PC-3 (cell line): Measurements from ENCODE around the gene CIITA. TPM values are rescaled to one million over a fixed set of nuclear protein-coding genes. Genes with fewer than 3 reads are reported as not detected.

Source experiments
- ATAC-seq: fragments of 200-7000 bp; cut with Tn5 transposase; 2 replicates; pipeline ENCODE4 v1.9.1; 2020; ENCODE audit warnings: mild to moderate bottlenecking, moderate library complexity
- BruUV-seq: library from RNA; stranded (reverse); fragments of 400-500 nt; replicated peaks from 2 replicates; lab custom pipeline; 2021; lab: Mats Ljungman, UMichigan
- CTCF ChIA-PET: fragments of 300-600 bp; sonication (Branson Sonifier 250); formaldehyde crosslinking; loops from one replicate; lab custom pipeline; 2022; ENCODE audit warnings: antibody characterized with exemption; lab: Charles Lee
- POLR2A ChIA-PET: fragments of 300-600 bp; sonication (Branson Sonifier 250); formaldehyde crosslinking; loops from one replicate; lab custom pipeline; 2022; ENCODE audit warnings: antibody characterized with exemption; ENCODE audit not compliant: unreplicated experiment; lab: Charles Lee
- DNase-seq: peaks from one replicate; pipeline ENCODE4 v3.0.0-alpha.2; 2015
- H2AFZ ChIP-seq: fragments of 300-600 bp; sonication (generic); 2 replicates; pipeline ENCODE4 v1.6.0; 2016; ENCODE audit warnings: antibody characterized with exemption, low read length
- H3F3A ChIP-seq: fragments of 300-600 bp; sonication (generic); one replicate; pipeline ENCODE4 v1.6.0; 2017; ENCODE audit warnings: antibody characterized with exemption, low read length, control low read depth, mild to moderate bottlenecking; ENCODE audit not compliant: unreplicated experiment
- H3K27ac ChIP-seq: fragments of 300-600 bp; sonication (generic); 2 replicates; pipeline ENCODE4 v1.5.1; 2016; ENCODE audit warnings: mild to moderate bottlenecking, low read length
- H3K27me3 ChIP-seq: fragments of 300-600 bp; sonication (generic); 2 replicates; pipeline ENCODE4 v1.6.1; 2016; ENCODE audit warnings: low read length, mixed read lengths
- H3K36me3 ChIP-seq: fragments of 300-600 bp; sonication (generic); 2 replicates; pipeline ENCODE4 v1.6.1; 2016; ENCODE audit warnings: low read depth, mixed run types, low read length, mixed read lengths
- H3K4me1 ChIP-seq: fragments of 300-600 bp; sonication (generic); 2 replicates; pipeline ENCODE4 v1.5.1; 2016; ENCODE audit warnings: low read length; ENCODE audit not compliant: insufficient read depth
- H3K4me2 ChIP-seq: fragments of 300-600 bp; sonication (generic); 2 replicates; pipeline ENCODE4 v1.6.0; 2016; ENCODE audit warnings: low read length
- H3K4me3 ChIP-seq: fragments of 300-600 bp; sonication (generic); 2 replicates; pipeline ENCODE4 v1.5.1; 2016; ENCODE audit warnings: mild to moderate bottlenecking, low read length, mixed read lengths
- H3K79me2 ChIP-seq: fragments of 300-600 bp; sonication (generic); 2 replicates; pipeline ENCODE4 v1.6.1; 2017; ENCODE audit warnings: low read length, mixed read lengths
- H3K9ac ChIP-seq: fragments of 300-600 bp; sonication (generic); 2 replicates; pipeline ENCODE4 v1.6.0; 2016; ENCODE audit warnings: mild to moderate bottlenecking, low read length
- H3K9me2 ChIP-seq: fragments of 300-600 bp; sonication (generic); replicated peaks from 2 replicates; pipeline ENCODE4 v1.6.1; 2016; ENCODE audit warnings: mixed run types, low read length, mixed read lengths
- H3K9me3 ChIP-seq: fragments of 300-600 bp; sonication (generic); 2 replicates; pipeline ENCODE4 v1.6.1; 2016; ENCODE audit warnings: low read length, mixed read lengths
- H4K20me1 ChIP-seq: fragments of 300-600 bp; sonication (generic); 2 replicates; pipeline ENCODE4 v1.6.1; 2016; ENCODE audit warnings: low read length, mixed read lengths
- CTCF ChIP-seq: fragments of 300-600 bp; sonication (generic); conservative IDR thresholded peaks from 2 replicates; pipeline ENCODE4 v1.5.1; 2017; ENCODE audit warnings: antibody characterized with exemption, low read depth, mild to moderate bottlenecking, low read length
- EZH2 ChIP-seq: fragments of 300-600 bp; sonication (generic); IDR thresholded peaks from one replicate; pipeline ENCODE4 v1.6.1; 2017; ENCODE audit warnings: antibody characterized with exemption, mild to moderate bottlenecking, low read length; ENCODE audit not compliant: unreplicated experiment
- EZH2phosphoT487 ChIP-seq: fragments of 300-600 bp; sonication (generic); IDR thresholded peaks from 2 replicates; pipeline ENCODE4 v1.6.1; 2018; ENCODE audit warnings: mild to moderate bottlenecking, antibody characterized with exemption, low read length, borderline replicate concordance
- intact Hi-C: fragments of 100-400 bp; cut with micrococcal nuclease; formaldehyde crosslinking; loops from 2 replicates; pipeline ENCODE4 v1.9.0; 2023
- total RNA-seq: library from RNA; depleted of rRNA; stranded (reverse); fragments of >200 nt; gene quantifications from 2 replicates; pipeline ENCODE4 v1.2.3, GENCODE V29; 2014

The CIITA gene
- total RNA-seq, 1 experiment from 2014 or later = not detected

- BruUV-seq = no TSS peak
- no peaks in the 10 kb centered on the region for H3K79me2 ChIP-seq
- no peak for TF ChIP-seq EZH2phosphoT487
- no peak for TF ChIP-seq CTCF
- no peak for TF ChIP-seq EZH2
- ChIA-PET POLR2A (no interaction called here), CTCF (no interaction called here)
- no peak overlapping the region for H3K27ac ChIP-seq
- no peaks in the 10 kb centered on the region for H3K9me3 ChIP-seq
- no peaks in the 10 kb centered on the region for H3K4me1 ChIP-seq
- no peaks in the 10 kb centered on the region for H3K9me2 ChIP-seq
- no peak overlapping the region for H3K4me2 ChIP-seq
- H4K20me1 ChIP-seq = no peaks in the 10 kb centered on the region
- no peaks in the 10 kb centered on the region for H3F3A ChIP-seq
- no peak overlapping the region for H3K4me3 ChIP-seq
- no peak overlapping the region for H3K9ac ChIP-seq
- no peaks in the 10 kb centered on the region for H3K27me3 ChIP-seq
- H3K36me3 ChIP-seq = no peaks in the 10 kb centered on the region
- ATAC-seq (no peak), DNase-seq (no peak)
- H2AFZ ChIP-seq = no peak overlapping the region
- intact Hi-C loops = no loop called here
Observed at GRCh38 chr16:10897134-10897533, 20.1 kb downstream of the CIITA start.

DNA sequence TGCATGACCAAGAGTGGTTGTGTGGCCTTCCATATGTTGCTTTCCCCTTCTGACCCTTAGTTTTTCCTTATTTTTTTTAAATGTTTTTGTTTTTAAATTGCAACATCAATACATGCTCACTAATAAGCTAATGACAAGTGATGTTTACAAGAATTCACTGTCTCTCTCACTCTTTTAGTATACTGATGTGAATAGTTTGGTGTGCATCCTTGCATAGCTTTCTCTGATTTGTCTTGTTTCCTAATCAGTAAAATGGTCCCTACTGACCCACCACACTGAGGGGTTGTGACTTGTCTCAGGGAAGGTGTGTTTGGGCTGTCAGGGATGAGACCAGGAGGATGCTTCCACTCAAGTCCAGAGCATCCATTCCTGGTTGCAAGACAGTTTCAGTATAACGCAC is 26.0 kb downstream of the CIITA start:
- CTCF ChIA-PET = no interaction called here

GRCh38 chr16:10906482-10906881 is 29.5 kb downstream of the CIITA start:
- Histone ChIP-seq H3K9me3 (no peaks in the 10 kb centered on the region), H3K4me2 (no peak overlapping the region), H3K36me3 (no peaks in the 10 kb centered on the region), H3F3A (no peaks in the 10 kb centered on the region), H3K27ac (no peak overlapping the region), H3K79me2 (no peaks in the 10 kb centered on the region), H3K27me3 (no peaks in the 10 kb centered on the region), H3K4me1 (no peaks in the 10 kb centered on the region), H2AFZ (no peak overlapping the region), H3K9me2 (no peaks in the 10 kb centered on the region), H3K9ac (no peak overlapping the region), H4K20me1 (no peaks in the 10 kb centered on the region), H3K4me3 (no peak overlapping the region)
- no peak for DNase-seq
- TF ChIP-seq CTCF (no peak), EZH2 (no peak), EZH2phosphoT487 (no peak)
- no TSS peak for BruUV-seq
- no peak for ATAC-seq
- intact Hi-C loops = no loop called here
- CTCF ChIA-PET = no interaction called here
- POLR2A ChIA-PET = no interaction called here

More for the DNA sequence above, 26.0 kb downstream of the CIITA start:
- Histone ChIP-seq H3K79me2 (no peaks in the 10 kb centered on the region), H3K9me2 (no peaks in the 10 kb centered on the region), H3K4me1 (no peaks in the 10 kb centered on the region), H3K27ac (no peak overlapping the region), H3K4me2 (no peak overlapping the region), H3K36me3 (no peaks in the 10 kb centered on the region), H3K4me3 (no peak overlapping the region), H3K9me3 (no peaks in the 10 kb centered on the region), H4K20me1 (no peaks in the 10 kb centered on the region), H3K9ac (no peak overlapping the region), H3F3A (no peaks in the 10 kb centered on the region), H2AFZ (no peak overlapping the region), H3K27me3 (no peaks in the 10 kb centered on the region)
- POLR2A ChIA-PET = no interaction called here
- no peak for DNase-seq
- TF ChIP-seq EZH2phosphoT487 (no peak), CTCF (no peak), EZH2 (no peak)
- intact Hi-C loops = no loop called here
- ATAC-seq = no peak
- no TSS peak for BruUV-seq
